ENCODE measurements around the gene GUK1.

Gene GUK1, protein sequence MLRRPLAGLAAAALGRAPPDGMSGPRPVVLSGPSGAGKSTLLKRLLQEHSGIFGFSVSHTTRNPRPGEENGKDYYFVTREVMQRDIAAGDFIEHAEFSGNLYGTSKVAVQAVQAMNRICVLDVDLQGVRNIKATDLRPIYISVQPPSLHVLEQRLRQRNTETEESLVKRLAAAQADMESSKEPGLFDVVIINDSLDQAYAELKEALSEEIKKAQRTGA

DNA sequence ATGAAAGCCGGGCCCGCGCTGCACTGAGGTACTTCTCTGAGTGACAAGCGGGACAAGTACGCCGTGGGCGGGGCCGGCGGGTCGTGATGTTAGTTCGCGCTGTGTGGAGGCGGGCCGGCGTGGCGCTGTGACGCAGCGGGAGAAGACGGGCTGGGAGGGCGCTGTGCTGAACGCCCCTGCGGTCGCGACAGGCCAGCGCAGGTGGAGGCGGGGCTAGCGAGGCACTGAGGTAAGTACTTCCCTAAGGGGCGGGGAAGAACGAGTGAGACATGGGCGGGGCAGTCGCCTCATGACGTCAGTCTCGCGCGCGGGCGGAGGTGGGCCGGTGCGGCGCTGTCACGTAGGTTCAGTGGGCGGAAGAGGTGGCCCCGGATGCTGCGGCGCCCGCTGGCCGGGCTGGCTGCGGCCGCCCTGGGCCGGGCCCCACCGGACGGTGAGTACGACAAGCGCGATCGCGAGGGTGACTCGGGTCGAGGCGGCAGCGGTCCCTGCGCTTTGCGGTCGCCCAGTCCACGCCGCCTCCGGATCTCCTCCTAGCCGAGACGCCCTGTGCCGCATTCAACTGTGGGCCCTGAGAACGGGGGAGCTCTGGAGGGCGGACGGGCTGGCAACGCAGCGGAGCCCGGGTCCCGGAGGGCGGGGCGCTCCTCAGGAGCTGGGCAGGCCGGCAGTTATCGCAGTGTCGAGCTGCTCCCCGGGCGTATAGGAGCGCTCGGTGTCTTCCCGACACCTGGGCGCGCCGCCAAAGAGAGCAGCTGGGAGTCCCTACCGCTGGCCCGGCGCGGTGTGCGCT, at the start of gene GUK1:
TSS of gene GUK1 (plus strand) at position 349 of the 793 bp plus-strand sequence. CDS start at position 373, 24 bp downstream.
- peak within 1 kb of the TSS; percentile 93 for H3K27ac ChIP-seq (ENCODE audit: low read length)
- H3K9me3 ChIP-seq (ENCODE audit: control insufficient read depth in 2 of 2, low read length in 2 of 2), result no peaks in the 10 kb centered on the region
- peak within 1 kb of the TSS; percentile 76 to 95 for H3K4me3 ChIP-seq (ENCODE audit: low read length in 2 of 2)
- peaks cover 36% of the 10 kb centered on the region for H3K4me1 ChIP-seq (ENCODE audit: control insufficient read depth, insufficient read depth, low read length)
- H3K36me3 ChIP-seq (ENCODE audit: control insufficient read depth in 2 of 2, insufficient read depth in 2 of 2, low read length in 2 of 2), result peaks cover 0 to 2% of the 10 kb centered on the region in 2 donors
- peaks cover 0 to 2% of the 10 kb centered on the region in 2 donors for H3K27me3 ChIP-seq (ENCODE audit: control insufficient read depth in 1 of 2, insufficient read depth in 2 of 2, low read length in 2 of 2)
- peak within 1 kb of the TSS; percentile 84 to 93 for H3K9ac ChIP-seq (ENCODE audit: low read length in 2 of 2)

GRCh38 chr1:228090613-228091081, 49.4 kb upstream of the GUK1 start:
- H3K4me1 ChIP-seq (ENCODE audit: control insufficient read depth, insufficient read depth, low read length), result peaks cover 66% of the 10 kb centered on the region
- H3K4me3 ChIP-seq (ENCODE audit: low read length in 2 of 2), result peak overlapping the region in 1 of 2 donors; percentile 1
- H3K27ac ChIP-seq (ENCODE audit: low read length), result no peak overlapping the region
- no peak overlapping the region for H3K9ac ChIP-seq (ENCODE audit: low read length in 2 of 2)
- peaks cover 0 to 9% of the 10 kb centered on the region in 2 donors for H3K36me3 ChIP-seq (ENCODE audit: control insufficient read depth in 2 of 2, insufficient read depth in 2 of 2, low read length in 2 of 2)
- peaks cover 0 to 11% of the 10 kb centered on the region in 2 donors for H3K9me3 ChIP-seq (ENCODE audit: control insufficient read depth in 2 of 2, low read length in 2 of 2)
- no peaks in the 10 kb centered on the region for H3K27me3 ChIP-seq (ENCODE audit: control insufficient read depth in 1 of 2, insufficient read depth in 2 of 2, low read length in 2 of 2)

DNA sequence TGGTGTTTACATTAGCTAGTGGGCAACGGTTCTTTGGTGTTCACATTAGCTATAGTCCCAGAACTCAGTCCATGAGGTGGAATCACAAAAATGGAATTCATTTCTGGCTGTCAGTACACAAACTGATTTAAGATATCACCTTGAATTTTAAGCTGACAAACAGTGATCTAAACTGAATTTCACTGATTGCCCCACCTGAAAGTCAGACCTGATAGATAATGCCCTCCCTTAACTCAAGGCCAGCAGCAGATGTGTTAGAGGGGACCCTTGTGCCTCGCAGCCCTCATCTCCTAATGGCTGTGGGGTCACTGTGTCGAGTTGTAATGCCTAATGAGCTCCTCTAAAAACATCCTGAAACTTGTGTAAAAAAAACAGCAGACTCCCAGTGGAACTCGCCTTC, 49.0 kb upstream of the GUK1 start:
- H3K4me1 ChIP-seq (ENCODE audit: control insufficient read depth, insufficient read depth, low read length), result peaks cover 62% of the 10 kb centered on the region
- no peak overlapping the region for H3K4me3 ChIP-seq (ENCODE audit: low read length in 2 of 2)
- H3K9ac ChIP-seq (ENCODE audit: low read length in 2 of 2), result peak overlapping the region in 1 of 2 donors; percentile 47
- H3K36me3 ChIP-seq (ENCODE audit: control insufficient read depth in 2 of 2, insufficient read depth in 2 of 2, low read length in 2 of 2), result peaks cover 0 to 11% of the 10 kb centered on the region in 2 donors
- peaks cover 0 to 11% of the 10 kb centered on the region in 2 donors for H3K9me3 ChIP-seq (ENCODE audit: control insufficient read depth in 2 of 2, low read length in 2 of 2)
- no peaks in the 10 kb centered on the region for H3K27me3 ChIP-seq (ENCODE audit: control insufficient read depth in 1 of 2, insufficient read depth in 2 of 2, low read length in 2 of 2)
- H3K27ac ChIP-seq (ENCODE audit: low read length), result no peak overlapping the region

GRCh38 chr1:228092342-228093049, 47.6 kb upstream of the GUK1 start:
- no peak overlapping the region for H3K27ac ChIP-seq (ENCODE audit: low read length)
- peaks cover 55% of the 10 kb centered on the region for H3K4me1 ChIP-seq (ENCODE audit: control insufficient read depth, insufficient read depth, low read length)
- H3K27me3 ChIP-seq (ENCODE audit: control insufficient read depth in 1 of 2, insufficient read depth in 2 of 2, low read length in 2 of 2), result no peaks in the 10 kb centered on the region
- H3K4me3 ChIP-seq (ENCODE audit: low read length in 2 of 2), result no peak overlapping the region
- H3K9ac ChIP-seq (ENCODE audit: low read length in 2 of 2), result no peak overlapping the region
- H3K9me3 ChIP-seq (ENCODE audit: control insufficient read depth in 2 of 2, low read length in 2 of 2), result peaks cover 0 to 11% of the 10 kb centered on the region in 2 donors
- H3K36me3 ChIP-seq (ENCODE audit: control insufficient read depth in 2 of 2, insufficient read depth in 2 of 2, low read length in 2 of 2), result peaks cover 0 to 20% of the 10 kb centered on the region in 2 donors

GRCh38 chr1:228093050-228093906, 46.8 kb upstream of the GUK1 start:
- Histone ChIP-seq H3K9ac (ENCODE audit: low read length in 2 of 2) (no peak overlapping the region), H3K9me3 (ENCODE audit: control insufficient read depth in 2 of 2, low read length in 2 of 2) (peaks cover 0 to 11% of the 10 kb centered on the region in 2 donors), H3K36me3 (ENCODE audit: control insufficient read depth in 2 of 2, insufficient read depth in 2 of 2, low read length in 2 of 2) (peaks cover 7 to 27% of the 10 kb centered on the region in 2 donors), H3K4me3 (ENCODE audit: low read length in 2 of 2) (peak overlapping the region in 1 of 2 donors; percentile 8), H3K27ac (ENCODE audit: low read length) (no peak overlapping the region), H3K27me3 (ENCODE audit: control insufficient read depth in 1 of 2, insufficient read depth in 2 of 2, low read length in 2 of 2) (no peaks in the 10 kb centered on the region), H3K4me1 (ENCODE audit: control insufficient read depth, insufficient read depth, low read length) (peaks cover 48% of the 10 kb centered on the region)

- Histone ChIP-seq H3K36me3 (ENCODE audit: control insufficient read depth in 2 of 2, insufficient read depth in 2 of 2, low read length in 2 of 2) (peaks cover 12 to 34% of the 10 kb centered on the region in 2 donors), H3K27ac (ENCODE audit: low read length) (no peak overlapping the region), H3K27me3 (ENCODE audit: control insufficient read depth in 1 of 2, insufficient read depth in 2 of 2, low read length in 2 of 2) (no peaks in the 10 kb centered on the region), H3K9ac (ENCODE audit: low read length in 2 of 2) (no peak overlapping the region), H3K9me3 (ENCODE audit: control insufficient read depth in 2 of 2, low read length in 2 of 2) (peaks cover 0 to 11% of the 10 kb centered on the region in 2 donors), H3K4me3 (ENCODE audit: low read length in 2 of 2) (no peak overlapping the region), H3K4me1 (ENCODE audit: control insufficient read depth, insufficient read depth, low read length) (peaks cover 36% of the 10 kb centered on the region)
Measured at GRCh38 chr1:228094432-228095016, 45.6 kb upstream of the GUK1 start.

DNA sequence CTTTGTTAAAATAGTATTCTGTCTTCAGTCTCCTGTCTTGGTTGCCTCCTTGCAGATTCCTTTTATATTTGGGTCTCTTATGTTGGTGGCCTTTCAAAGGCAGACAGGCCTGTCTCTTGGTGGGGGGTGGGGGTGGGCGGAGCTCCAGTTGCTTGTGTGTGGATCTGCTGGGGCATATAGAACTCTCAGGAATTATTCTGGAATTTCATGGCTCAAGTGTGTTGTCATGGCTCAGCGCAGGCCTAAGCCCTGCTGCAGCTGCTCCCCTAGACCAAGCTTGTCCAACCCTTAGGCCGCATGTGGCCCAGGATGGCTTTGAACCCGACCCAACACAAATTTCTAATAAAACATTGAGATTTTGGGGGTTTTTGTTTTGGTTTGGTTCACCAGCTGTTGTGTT, 44.9 kb upstream of the GUK1 start:
- H3K9ac ChIP-seq (ENCODE audit: low read length in 2 of 2), result no peak overlapping the region
- peaks cover 0 to 11% of the 10 kb centered on the region in 2 donors for H3K9me3 ChIP-seq (ENCODE audit: control insufficient read depth in 2 of 2, low read length in 2 of 2)
- H3K36me3 ChIP-seq (ENCODE audit: control insufficient read depth in 2 of 2, insufficient read depth in 2 of 2, low read length in 2 of 2), result peaks cover 17 to 39% of the 10 kb centered on the region in 2 donors
- no peak overlapping the region for H3K4me3 ChIP-seq (ENCODE audit: low read length in 2 of 2)
- H3K4me1 ChIP-seq (ENCODE audit: control insufficient read depth, insufficient read depth, low read length), result peaks cover 29% of the 10 kb centered on the region
- H3K27ac ChIP-seq (ENCODE audit: low read length), result no peak overlapping the region
- no peaks in the 10 kb centered on the region for H3K27me3 ChIP-seq (ENCODE audit: control insufficient read depth in 1 of 2, insufficient read depth in 2 of 2, low read length in 2 of 2)

DNA sequence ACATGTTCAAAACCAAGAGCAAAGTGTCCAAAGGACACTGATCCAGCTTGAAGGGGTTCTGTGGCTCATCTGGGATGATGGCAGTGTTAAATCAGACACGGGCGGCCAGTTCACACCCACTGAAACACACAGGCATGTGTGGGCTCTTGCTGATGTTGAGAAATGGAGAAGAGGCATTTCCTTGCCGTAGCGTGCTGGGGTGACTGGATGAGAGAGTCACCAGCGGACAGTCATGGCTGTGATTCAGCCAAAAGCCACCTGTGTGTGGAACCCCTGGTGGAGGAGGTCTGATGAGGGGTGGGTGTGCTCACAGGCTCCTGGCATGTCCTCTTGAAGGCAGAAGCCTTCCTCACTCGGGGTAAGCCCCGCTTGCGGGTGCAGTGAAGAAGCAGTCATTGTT, 44.1 kb upstream of the GUK1 start:
- no peak overlapping the region for H3K9ac ChIP-seq (ENCODE audit: low read length in 2 of 2)
- no peak overlapping the region for H3K4me3 ChIP-seq (ENCODE audit: low read length in 2 of 2)
- peaks cover 24% of the 10 kb centered on the region for H3K4me1 ChIP-seq (ENCODE audit: control insufficient read depth, insufficient read depth, low read length)
- no peak overlapping the region for H3K27ac ChIP-seq (ENCODE audit: low read length)
- peaks cover 19 to 41% of the 10 kb centered on the region in 2 donors for H3K36me3 ChIP-seq (ENCODE audit: control insufficient read depth in 2 of 2, insufficient read depth in 2 of 2, low read length in 2 of 2)
- no peaks in the 10 kb centered on the region for H3K27me3 ChIP-seq (ENCODE audit: control insufficient read depth in 1 of 2, insufficient read depth in 2 of 2, low read length in 2 of 2)
- H3K9me3 ChIP-seq (ENCODE audit: control insufficient read depth in 2 of 2, low read length in 2 of 2), result peaks cover 0 to 11% of the 10 kb centered on the region in 2 donors

DNA sequence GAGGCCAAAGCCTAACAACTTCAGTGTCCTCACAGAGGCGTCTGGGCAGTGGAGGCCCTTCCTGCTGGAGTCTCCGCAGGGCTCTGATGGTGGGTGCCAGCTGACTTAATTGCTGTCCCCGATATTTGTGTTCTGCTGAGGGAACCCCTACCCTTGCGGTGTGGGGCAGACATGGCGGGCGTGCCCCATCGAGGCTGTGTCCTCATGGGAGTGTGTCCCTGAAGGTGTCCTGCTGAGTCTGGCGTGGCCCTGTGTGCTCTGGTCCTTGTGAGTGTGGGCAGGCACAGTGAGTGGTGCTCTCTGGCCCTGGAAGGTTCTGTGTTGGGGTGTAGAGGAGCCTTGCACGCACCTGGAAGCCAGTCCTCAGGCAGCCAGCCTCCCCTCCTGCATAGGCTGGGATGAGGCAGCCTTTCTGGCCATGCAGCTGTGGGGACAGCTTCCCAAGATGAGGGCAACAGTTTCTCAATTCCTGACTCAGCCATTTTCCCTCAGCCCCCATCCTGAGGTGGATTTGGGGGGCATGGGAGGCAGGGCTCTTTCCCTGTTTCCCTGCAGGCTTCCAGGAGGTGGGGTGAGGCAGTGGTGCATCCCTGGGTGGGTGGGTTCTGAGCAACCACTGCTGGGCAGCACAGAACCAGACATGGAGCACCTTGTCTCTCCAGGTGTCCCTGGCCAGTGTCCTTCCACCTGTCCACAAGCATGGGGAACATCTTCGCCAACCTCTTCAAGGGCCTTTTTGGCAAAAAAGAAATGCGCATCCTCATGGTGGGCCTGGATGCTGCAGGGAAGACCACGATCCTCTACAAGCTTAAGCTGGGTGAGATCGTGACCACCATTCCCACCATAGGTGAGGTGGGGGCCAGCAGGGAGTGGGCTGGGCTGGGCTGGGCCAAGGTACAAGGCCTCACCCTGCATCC, 43.4 kb upstream of the GUK1 start:
- H3K36me3 ChIP-seq (ENCODE audit: control insufficient read depth in 2 of 2, insufficient read depth in 2 of 2, low read length in 2 of 2), result peaks cover 22 to 43% of the 10 kb centered on the region in 2 donors
- H3K27me3 ChIP-seq (ENCODE audit: control insufficient read depth in 1 of 2, insufficient read depth in 2 of 2, low read length in 2 of 2), result no peaks in the 10 kb centered on the region
- peaks cover 0 to 11% of the 10 kb centered on the region in 2 donors for H3K9me3 ChIP-seq (ENCODE audit: control insufficient read depth in 2 of 2, low read length in 2 of 2)

More for the DNA sequence above, 43.4 kb upstream of the GUK1 start:
- peaks cover 23% of the 10 kb centered on the region for H3K4me1 ChIP-seq (ENCODE audit: control insufficient read depth, insufficient read depth, low read length)
- peak overlapping the region in 1 of 2 donors; percentile 1 for H3K4me3 ChIP-seq (ENCODE audit: low read length in 2 of 2)
- H3K9ac ChIP-seq (ENCODE audit: low read length in 2 of 2), result no peak overlapping the region
- H3K27ac ChIP-seq (ENCODE audit: low read length), result no peak overlapping the region

Measured in stomach smooth muscle (tissue), 2 donors.